ENCODE data around the gene CEACAM1. TPM values are rescaled to one million over a fixed set of nuclear protein-coding genes. Genes with fewer than 3 reads are reported as not detected.
A peak's percentile ranks its signal among the peaks of the same experiment; 100 is the strongest.

Gene CEACAM1
- total RNA-seq, 1 experiment from 2014 or later, result 1.5 TPM

- no peak overlapping the region for H3K4me2 ChIP-seq (ENCODE audit: insufficient read depth, insufficient read length, low read length)
- H3K56ac ChIP-seq (ENCODE audit: insufficient read length, low read depth, low read length), result no peak overlapping the region
- TF ChIP-seq CTCF (conservative IDR thresholded peaks at IDR 0.05), result no peak
- H3K9ac ChIP-seq (ENCODE audit: extremely low read depth, insufficient read length, low read length), result no peak overlapping the region
- Mint-ChIP-seq H3K4me1 (peaks cover 37 to 41% of the 10 kb centered on the region in 2 experiments), H3K27ac (peak overlapping the region in 1 of 3 experiments; percentile 14; a peak in 1 of 7 replicates), H3K4me3 (no peak overlapping the region), H3K27me3 (ENCODE audit: low read depth) (peaks cover 2% of the 10 kb centered on the region), H3K9me3 (no peaks in the 10 kb centered on the region), H3K36me3 (ENCODE audit: insufficient read depth in 1 of 3, low read depth in 3 of 3) (peaks cover 0 to 4% (median 0%) of the 10 kb centered on the region in 3 experiments; a peak in 1 of 7 replicates)
- no peak overlapping the region for H2BK15ac ChIP-seq (ENCODE audit: low read depth, low read length)
- no peaks in the 10 kb centered on the region for H3K79me1 ChIP-seq (ENCODE audit: insufficient read depth, low read depth, low read length, poor library complexity, severe bottlenecking)
- H3K4me1 ChIP-seq (ENCODE audit: insufficient read depth, low read length), result peaks cover 4% of the 10 kb centered on the region; the same call in 1 of the 2 replicates
- H4K20me1 ChIP-seq (ENCODE audit: control insufficient read depth, insufficient read depth, insufficient read length), result no peaks in the 10 kb centered on the region
- no peak overlapping the region for H2AK5ac ChIP-seq (ENCODE audit: insufficient read length, low read length)
- no CpG with 5 or more reads among the region's 5 CpGs for WGBS (ENCODE audit: extremely low coverage, insufficient read length, low lambda C conversion rate)
- H2BK5ac ChIP-seq (ENCODE audit: insufficient read length, low read length), result no peak overlapping the region
- no peak overlapping the region for H4K5ac ChIP-seq (ENCODE audit: insufficient read length, low read depth, low read length)
- no peak overlapping the region for H2BK120ac ChIP-seq (ENCODE audit: low read depth, low read length, poor library complexity, severe bottlenecking)
- H3K23ac ChIP-seq (ENCODE audit: insufficient read length, low read depth, low read length), result no peak overlapping the region
- H3K4ac ChIP-seq (ENCODE audit: low read depth, low read length), result no peak overlapping the region
- H4K8ac ChIP-seq (replicated peaks; ENCODE audit: insufficient read length, low read depth, low read length), result no peak overlapping the region
- H3K27me3 ChIP-seq (ENCODE audit: insufficient read depth, low read length), result no peaks in the 10 kb centered on the region
- no peak overlapping the region for H3K14ac ChIP-seq (ENCODE audit: insufficient read depth, low read length)
- no peaks in the 10 kb centered on the region for H3K9me3 ChIP-seq (ENCODE audit: control insufficient read depth, low read depth, low read length)
- H2AFZ ChIP-seq (ENCODE audit: low read length), result no peak overlapping the region
- H3K27ac ChIP-seq (ENCODE audit: insufficient read length, low read depth, low read length), result no peak overlapping the region
- H4K91ac ChIP-seq (ENCODE audit: insufficient read length, low read depth, low read length), result no peak overlapping the region
- H3K18ac ChIP-seq (ENCODE audit: insufficient read length, low read depth, low read length), result no peak overlapping the region
- no peak overlapping the region for H2BK12ac ChIP-seq (ENCODE audit: insufficient read length, low read depth, low read length)
- no peak for DNase-seq
- no peak overlapping the region for H2BK20ac ChIP-seq (ENCODE audit: low read depth, low read length, poor library complexity, severe bottlenecking)
- no peak overlapping the region for H3T11ph ChIP-seq (ENCODE audit: low read length)
- no peaks in the 10 kb centered on the region for H3K23me2 ChIP-seq (ENCODE audit: insufficient read length, low read depth, low read length, poor library complexity, severe bottlenecking)
- no peaks in the 10 kb centered on the region for H3K79me2 ChIP-seq (ENCODE audit: insufficient read depth, low read length)
These were observed 16.1 kb downstream of the CEACAM1 start for GRCh38 chr19:42512130-42512636.
